ENCODE results near the gene PGA3. TPM values are rescaled to one million over a fixed set of nuclear protein-coding genes. Genes with fewer than 3 reads are reported as not detected.
"Not testable (repeated sequence)": the region's sequence is repeated elsewhere in the genome, so short reads cannot be mapped to it uniquely, and the experiment has no call there.

The PGA3 gene
- total and polyA plus RNA-seq, 11 donors, result 0.16 to 3.1 (median 1.4) TPM; not detected in 5

- H3K9me3 ChIP-seq, result no peaks in the 10 kb centered on the region
- intact Hi-C loops (cut with DNase I), result no loop called here
- H3K36me3 ChIP-seq, result no peaks in the 10 kb centered on the region
- WGBS, 4 donors, result 75 to 86% (median 77%) methylated on average over 6 of the region's 6 CpGs
- no peak for TF ChIP-seq POLR2A (IDR thresholded peaks at IDR 0.05)
- TF ChIP-seq CTCF (IDR thresholded peaks at IDR 0.05), result no peak
- no peak overlapping the region for H3K4me3 ChIP-seq
- ATAC-seq (no peak), DNase-seq (no peak)
- H3K27me3 ChIP-seq, result peaks cover 0 to 10% (median 0%) of the 10 kb centered on the region in 9 donors
- no peak overlapping the region for H3K27ac ChIP-seq
- H3K4me1 ChIP-seq, result peaks cover 0 to 14% (median 0%) of the 10 kb centered on the region in 12 donors
Measured at GRCh38 chr11:61174949-61175348, 28.4 kb upstream of the PGA3 start.

GRCh38 chr11:61176446-61176845 lies 26.9 kb upstream of the PGA3 start:
- Histone ChIP-seq H3K27ac (no peak overlapping the region), H3K27me3 (peaks cover 0 to 10% (median 0%) of the 10 kb centered on the region in 9 donors), H3K9me3 (no peaks in the 10 kb centered on the region), H3K4me3 (no peak overlapping the region), H3K36me3 (no peaks in the 10 kb centered on the region), H3K4me1 (peaks cover 0 to 14% (median 0%) of the 10 kb centered on the region in 12 donors)
- 48 to 61% (median 50%) methylated on average over 6 of the region's 6 CpGs for WGBS, 4 donors
- ATAC-seq (no peak), DNase-seq (no peak)
- TF ChIP-seq POLR2A (IDR thresholded peaks at IDR 0.05) (no peak), CTCF (IDR thresholded peaks at IDR 0.05) (no peak)
- intact Hi-C loops (cut with DNase I), result no loop called here

GRCh38 chr11:61180205-61180604 lies 23.1 kb upstream of the PGA3 start:
- H3K9me3 ChIP-seq, ATAC-seq, H3K27ac ChIP-seq, H3K4me3 ChIP-seq, H3K36me3 ChIP-seq, H3K4me1 ChIP-seq, H3K27me3 ChIP-seq, DNase-seq: not testable (repeated sequence)
- intact Hi-C loops (cut with DNase I), result loop anchor here in 3 of 10 donors (5.0 to 10.0 kb wide), 3 partner anchors 48 to 405 kb away; no protein-coding TSS in a partner anchor
- WGBS, 4 donors, result 88 to 97% (median 92%) methylated on average over 6 of the region's 6 CpGs

- H3K4me3 ChIP-seq, result no peak overlapping the region
- H3K27ac ChIP-seq, result no peak overlapping the region
- DNase-seq (no peak), ATAC-seq (no peak)
- no peaks in the 10 kb centered on the region for H3K4me1 ChIP-seq
- peaks cover 0 to 5% (median 0%) of the 10 kb centered on the region in 9 donors for H3K27me3 ChIP-seq
- TF ChIP-seq CTCF (IDR thresholded peaks at IDR 0.05) (no peak), POLR2A (IDR thresholded peaks at IDR 0.05) (no peak)
- no peaks in the 10 kb centered on the region for H3K36me3 ChIP-seq
- H3K9me3 ChIP-seq, result no peaks in the 10 kb centered on the region
- WGBS, 4 donors, result 90 to 96% (median 95%) methylated on average over 4 of the region's 4 CpGs
- intact Hi-C loops (cut with DNase I), result loop anchor here in 3 of 10 donors (5.0 to 10.0 kb wide), 3 partner anchors 49 to 407 kb away; no protein-coding TSS in a partner anchor
Measured at GRCh38 chr11:61181489-61181888, 21.8 kb upstream of the PGA3 start.

- WGBS, 4 donors, result 79 to 86% (median 84%) methylated on average over 4 of the region's 4 CpGs
- Histone ChIP-seq H3K9me3 (no peaks in the 10 kb centered on the region), H3K27me3 (peaks cover 0 to under 1% (median 0%) of the 10 kb centered on the region in 9 donors), H3K27ac (no peak overlapping the region), H3K4me3 (no peak overlapping the region), H3K36me3 (no peaks in the 10 kb centered on the region), H3K4me1 (no peaks in the 10 kb centered on the region)
- ATAC-seq (no peak), DNase-seq (no peak)
- TF ChIP-seq POLR2A (IDR thresholded peaks at IDR 0.05) (no peak), CTCF (IDR thresholded peaks at IDR 0.05) (no peak)
- intact Hi-C loops (cut with DNase I), result loop anchor here in 3 of 10 donors (5.0 to 10.0 kb wide), 3 partner anchors 51 to 409 kb away; no protein-coding TSS in a partner anchor
Measured at GRCh38 chr11:61183645-61184044, 19.7 kb upstream of the PGA3 start.

All from heart left ventricle (tissue), 16 donors.